SU-DHL-6 (cell line): ENCODE measurements around the gene AEN.

Experiments
- EZH2phosphoT487 ChIP-seq: fragments of 200-600 bp; sonication (generic), shearing (Covaris generic); conservative IDR thresholded peaks from 2 replicates; pipeline ENCODE4 v1.6.1; 2018; ENCODE audit warnings: mild to moderate bottlenecking, antibody characterized with exemption, low read length, moderate library complexity, mixed read lengths
- TF ChIP-seq, protein P1 (sequence below): fragments of 200-600 bp; sonication (generic); IDR thresholded peaks from one replicate; pipeline ENCODE4 v1.5.1; 2017; ENCODE audit warnings: antibody characterized with exemption, mild to moderate bottlenecking, low read length, moderate library complexity; ENCODE audit not compliant: insufficient read depth, poor library complexity, severe bottlenecking

DNA sequence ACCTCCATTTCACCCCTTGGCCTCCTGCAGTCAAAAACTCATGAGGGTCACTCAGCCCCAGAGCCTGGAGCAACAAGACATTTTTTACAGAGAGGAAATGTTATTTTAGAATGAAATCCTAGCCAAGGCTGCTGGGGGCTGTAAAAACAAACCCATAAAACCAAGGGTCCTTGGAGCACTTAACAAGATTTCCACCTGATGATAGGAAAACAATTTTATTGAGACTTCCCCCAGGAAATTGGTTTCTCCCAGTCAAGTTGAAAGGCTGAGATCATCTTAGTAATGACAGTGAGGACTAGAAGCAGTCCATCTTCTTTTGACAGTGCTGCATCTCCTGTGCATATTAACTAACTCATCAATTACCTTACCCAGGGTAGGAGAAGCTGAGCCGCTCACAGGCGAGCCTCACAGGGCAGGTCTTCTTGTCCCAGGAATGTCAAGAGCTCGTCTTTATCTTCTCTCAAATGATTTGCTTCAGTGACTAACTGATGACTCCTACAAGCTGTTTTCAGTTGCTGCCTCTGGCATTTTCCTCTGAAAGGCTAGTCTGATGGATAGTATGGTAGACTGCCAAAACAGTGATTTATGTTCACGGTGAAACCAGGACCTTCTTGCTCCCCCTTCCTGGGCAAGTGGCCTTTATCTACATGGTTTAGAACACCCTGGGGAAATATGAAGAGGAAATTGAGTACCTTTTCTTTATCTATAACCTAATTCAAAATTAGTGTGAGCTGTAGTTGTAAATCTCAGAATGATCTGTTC is 34.6 kb upstream of the AEN start:
- TF ChIP-seq, protein P1, sequence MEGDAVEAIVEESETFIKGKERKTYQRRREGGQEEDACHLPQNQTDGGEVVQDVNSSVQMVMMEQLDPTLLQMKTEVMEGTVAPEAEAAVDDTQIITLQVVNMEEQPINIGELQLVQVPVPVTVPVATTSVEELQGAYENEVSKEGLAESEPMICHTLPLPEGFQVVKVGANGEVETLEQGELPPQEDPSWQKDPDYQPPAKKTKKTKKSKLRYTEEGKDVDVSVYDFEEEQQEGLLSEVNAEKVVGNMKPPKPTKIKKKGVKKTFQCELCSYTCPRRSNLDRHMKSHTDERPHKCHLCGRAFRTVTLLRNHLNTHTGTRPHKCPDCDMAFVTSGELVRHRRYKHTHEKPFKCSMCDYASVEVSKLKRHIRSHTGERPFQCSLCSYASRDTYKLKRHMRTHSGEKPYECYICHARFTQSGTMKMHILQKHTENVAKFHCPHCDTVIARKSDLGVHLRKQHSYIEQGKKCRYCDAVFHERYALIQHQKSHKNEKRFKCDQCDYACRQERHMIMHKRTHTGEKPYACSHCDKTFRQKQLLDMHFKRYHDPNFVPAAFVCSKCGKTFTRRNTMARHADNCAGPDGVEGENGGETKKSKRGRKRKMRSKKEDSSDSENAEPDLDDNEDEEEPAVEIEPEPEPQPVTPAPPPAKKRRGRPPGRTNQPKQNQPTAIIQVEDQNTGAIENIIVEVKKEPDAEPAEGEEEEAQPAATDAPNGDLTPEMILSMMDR: no peak
- no peak for TF ChIP-seq EZH2phosphoT487
